Measurements from ENCODE around the gene KDF1. TPM values are rescaled to one million over a fixed set of nuclear protein-coding genes. Genes with fewer than 3 reads are reported as not detected.

KDF1 gene
- total RNA-seq, 4 donors from 2014 or later, result 0.15 TPM; not detected in 3

GRCh38 chr1:26970810-26971209 lies 10.5 kb upstream of the KDF1 start:
- intact Hi-C loops (cut with DNase I; ENCODE audit: low total_unique reads) (no loop called here), in situ Hi-C loops (cut with MboI; ENCODE audit: low sequenced_read_pairs in 4 of 4) (no loop called here)
- no peaks in the 10 kb centered on the region for H3K4me1 ChIP-seq
- ATAC-seq (no peak), DNase-seq (no peak)
- H3K27me3 ChIP-seq, result peaks cover 2 to 7% (median 4%) of the 10 kb centered on the region in 3 donors
- no peak overlapping the region for H3K27ac ChIP-seq
- no peak overlapping the region for H3K4me3 ChIP-seq
- no peaks in the 10 kb centered on the region for H3K36me3 ChIP-seq
- TF ChIP-seq POLR2A (IDR thresholded peaks at IDR 0.05), result no peak
- TF ChIP-seq CTCF (IDR thresholded peaks at IDR 0.05 in 4 of 5, conservative IDR thresholded peaks at IDR 0.05 in 1 of 5), result no peak
- H3K9me3 ChIP-seq, result no peaks in the 10 kb centered on the region

GRCh38 chr1:26965628-26966027 lies 5.4 kb upstream of the KDF1 start:
- no peak for TF ChIP-seq POLR2A (IDR thresholded peaks at IDR 0.05)
- TF ChIP-seq CTCF (IDR thresholded peaks at IDR 0.05 in 4 of 5, conservative IDR thresholded peaks at IDR 0.05 in 1 of 5), result no peak
- ATAC-seq, result no peak
- Histone ChIP-seq H3K4me1 (peaks cover 0 to 3% of the 10 kb centered on the region in 2 donors), H3K9me3 (no peaks in the 10 kb centered on the region), H3K36me3 (no peaks in the 10 kb centered on the region), H3K27ac (no peak overlapping the region), H3K4me3 (no peak overlapping the region), H3K27me3 (peaks cover 10 to 18% (median 15%) of the 10 kb centered on the region in 3 donors)
- in situ Hi-C loops (cut with MboI; ENCODE audit: low sequenced_read_pairs in 4 of 4), result no loop called here
- DNase-seq, result no peak
- intact Hi-C loops (cut with DNase I; ENCODE audit: low total_unique reads), result no loop called here

- Histone ChIP-seq H3K27ac (no peak overlapping the region), H3K9me3 (no peaks in the 10 kb centered on the region), H3K36me3 (no peaks in the 10 kb centered on the region), H3K4me3 (no peak overlapping the region), H3K27me3 (peaks cover 14 to 22% (median 19%) of the 10 kb centered on the region in 3 donors), H3K4me1 (peaks cover 1 to 3% of the 10 kb centered on the region in 2 donors)
- intact Hi-C loops (cut with DNase I; ENCODE audit: low total_unique reads) (no loop called here), in situ Hi-C loops (cut with MboI; ENCODE audit: low sequenced_read_pairs in 4 of 4) (no loop called here)
- no peak for DNase-seq
- no peak for ATAC-seq
- TF ChIP-seq POLR2A (IDR thresholded peaks at IDR 0.05) (no peak), CTCF (IDR thresholded peaks at IDR 0.05 in 4 of 5, conservative IDR thresholded peaks at IDR 0.05 in 1 of 5) (no peak)
These were observed 4.9 kb upstream of the KDF1 start for GRCh38 chr1:26965213-26965612.

- intact Hi-C loops (cut with DNase I; ENCODE audit: low total_unique reads) (no loop called here), in situ Hi-C loops (cut with MboI; ENCODE audit: low sequenced_read_pairs in 4 of 4) (no loop called here)
These were observed 1.6 kb upstream of the KDF1 start for GRCh38 chr1:26961826-26962225.

More at GRCh38 chr1:26961826-26962225, 1.6 kb upstream of the KDF1 start:
- H3K27me3 ChIP-seq, result peaks cover 43 to 45% (median 44%) of the 10 kb centered on the region in 3 donors
- no peak for TF ChIP-seq CTCF (IDR thresholded peaks at IDR 0.05 in 4 of 5, conservative IDR thresholded peaks at IDR 0.05 in 1 of 5)
- no peak for TF ChIP-seq POLR2A (IDR thresholded peaks at IDR 0.05)
- no peaks in the 10 kb centered on the region for H3K36me3 ChIP-seq
- peaks cover 3 to 11% of the 10 kb centered on the region in 2 donors for H3K4me1 ChIP-seq
- DNase-seq (no peak), ATAC-seq (no peak)
- no peaks in the 10 kb centered on the region for H3K9me3 ChIP-seq
- no peak overlapping the region for H3K4me3 ChIP-seq
- H3K27ac ChIP-seq, result no peak overlapping the region

All from gastrocnemius medialis (tissue), 4 donors.